Activated T-cell treated with anti-CD3 and anti-CD28 coated beads for 48 hours (primary cell): ENCODE results near the gene RAB3A.
"Not testable (repeated sequence)": the region's sequence is repeated elsewhere in the genome, so short reads cannot be mapped to it uniquely, and the experiment has no call there.

Experiments
- DNase-seq: peaks from one replicate; pipeline ENCODE4 v3.0.0-alpha.2; 2020; ENCODE audit warnings: low read depth

RAB3A gene

GRCh38 chr19:18167975-18168645 lies 35.7 kb downstream of the RAB3A start:
- DNase-seq = peak; percentile 60

DNA sequence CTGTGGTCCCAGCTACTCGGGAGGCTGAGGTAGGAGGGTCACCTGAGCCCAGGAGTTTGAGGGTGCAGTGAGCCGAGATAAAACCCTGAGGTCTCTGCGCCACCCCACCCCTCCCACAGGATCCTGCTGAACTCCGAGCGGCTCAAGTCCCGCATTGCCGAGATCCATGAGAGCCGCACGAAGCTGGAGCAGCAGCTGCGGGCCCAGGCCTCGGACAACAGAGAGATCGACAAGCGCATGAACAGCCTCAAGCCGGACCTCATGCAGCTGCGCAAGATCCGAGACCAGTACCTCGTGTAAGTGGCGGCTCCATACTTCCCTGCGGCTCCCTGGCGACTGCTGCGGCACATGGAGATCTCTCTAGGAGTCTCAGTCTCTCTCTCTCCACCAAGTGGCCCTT lies 36.8 kb downstream of the RAB3A start:
- no peak for DNase-seq

- DNase-seq = no peak
These were observed 37.9 kb downstream of the RAB3A start for GRCh38 chr19:18165794-18166544.

GRCh38 chr19:18164072-18164471 lies 39.8 kb downstream of the RAB3A start:
- DNase-seq = no peak

DNA sequence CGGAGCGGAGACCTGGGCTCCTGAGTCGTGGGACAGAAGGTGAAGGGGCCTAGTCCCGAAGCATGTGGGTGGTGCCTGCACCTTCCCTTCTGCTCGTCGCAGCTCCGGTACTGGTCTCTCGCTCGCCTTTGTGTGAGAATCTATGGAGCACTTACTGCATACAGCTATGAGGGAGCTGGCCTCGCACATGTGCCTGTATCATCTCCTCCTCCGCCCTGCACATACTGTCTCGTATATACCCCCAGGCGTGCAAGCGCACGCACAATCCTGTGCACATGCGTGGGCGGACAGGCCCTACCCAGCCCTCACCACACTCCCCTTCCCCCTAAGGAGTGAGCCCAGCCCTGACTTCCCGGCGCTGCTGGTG lies 42.2 kb downstream of the RAB3A start:
- no peak for DNase-seq

DNA sequence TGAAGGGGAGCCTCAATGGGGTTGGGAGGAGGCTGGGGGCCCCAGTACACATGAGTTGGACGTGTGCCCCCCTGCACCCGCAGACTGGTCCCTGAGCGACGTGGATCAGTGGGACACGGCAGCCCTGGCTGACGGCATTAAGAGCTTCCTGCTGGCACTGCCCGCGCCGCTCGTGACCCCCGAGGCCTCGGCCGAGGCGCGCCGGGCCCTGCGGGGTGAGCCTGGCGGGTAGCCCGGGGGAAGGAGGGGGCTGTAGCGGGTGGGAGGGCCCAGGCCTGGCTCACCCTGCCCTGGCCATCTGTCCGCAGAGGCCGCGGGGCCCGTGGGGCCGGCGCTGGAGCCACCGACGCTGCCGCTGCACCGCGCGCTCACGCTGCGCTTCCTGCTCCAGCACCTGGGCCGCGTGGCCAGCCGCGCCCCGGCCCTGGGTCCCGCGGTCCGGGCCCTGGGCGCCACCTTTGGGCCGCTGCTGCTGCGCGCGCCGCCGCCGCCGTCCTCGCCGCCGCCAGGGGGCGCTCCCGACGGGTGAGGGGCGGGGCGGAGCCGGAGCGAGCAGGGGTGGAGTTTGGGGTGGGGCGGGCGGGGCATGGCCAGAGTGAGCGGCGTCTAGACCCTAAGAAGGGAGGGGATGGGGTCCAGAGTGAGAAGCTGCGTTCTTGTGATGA lies 42.7 kb downstream of the RAB3A start:
- peak; percentile 82 for DNase-seq

DNA sequence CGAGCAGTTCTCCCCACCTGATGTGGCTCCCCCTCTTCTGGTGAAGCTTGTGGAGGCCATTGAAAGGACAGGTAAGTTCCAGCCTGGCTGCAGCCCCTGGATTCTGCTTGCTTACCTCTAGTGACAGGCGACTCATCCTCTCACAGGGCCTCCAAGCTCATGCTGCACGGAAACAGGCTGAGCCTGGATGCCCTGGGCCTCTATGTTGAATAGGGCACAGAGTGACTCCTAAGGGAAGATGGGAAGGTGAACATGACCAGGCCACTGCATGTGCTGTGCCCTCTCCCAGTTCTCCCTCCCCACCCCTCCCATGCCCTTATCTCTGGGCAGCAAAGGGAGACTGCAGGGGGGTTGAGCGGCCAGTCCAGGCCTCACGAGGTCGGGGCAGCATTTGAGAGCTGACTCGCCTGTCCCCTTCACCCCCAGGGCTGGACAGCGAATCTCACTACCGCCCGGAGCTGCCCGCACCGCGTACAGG lies 43.3 kb downstream of the RAB3A start:
- DNase-seq = no peak

- no peak for DNase-seq
These were observed 44.0 kb downstream of the RAB3A start for GRCh38 chr19:18159810-18160209.

- not testable (repeated sequence) for DNase-seq
These were observed 44.7 kb downstream of the RAB3A start for GRCh38 chr19:18159059-18159616.

DNA sequence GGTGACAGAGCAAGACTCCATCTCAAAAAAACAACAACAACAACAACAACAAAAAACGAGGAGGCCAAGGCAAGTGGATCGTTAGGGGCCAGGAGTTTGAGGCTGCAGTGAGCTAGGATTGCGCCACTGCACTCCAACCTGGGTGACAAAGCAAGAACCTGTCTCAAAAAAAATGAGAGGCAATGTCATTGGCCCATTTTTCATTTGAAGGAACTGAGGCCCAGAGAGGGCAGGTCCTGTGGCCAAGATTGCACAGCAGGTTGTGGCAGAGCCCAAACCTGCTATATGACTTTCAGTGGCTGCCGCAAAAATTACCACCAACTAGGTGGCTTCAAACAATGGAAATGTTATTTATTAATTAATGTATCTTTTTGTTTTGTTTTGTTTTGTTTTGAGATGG lies 45.4 kb downstream of the RAB3A start:
- DNase-seq = no peak

DNA sequence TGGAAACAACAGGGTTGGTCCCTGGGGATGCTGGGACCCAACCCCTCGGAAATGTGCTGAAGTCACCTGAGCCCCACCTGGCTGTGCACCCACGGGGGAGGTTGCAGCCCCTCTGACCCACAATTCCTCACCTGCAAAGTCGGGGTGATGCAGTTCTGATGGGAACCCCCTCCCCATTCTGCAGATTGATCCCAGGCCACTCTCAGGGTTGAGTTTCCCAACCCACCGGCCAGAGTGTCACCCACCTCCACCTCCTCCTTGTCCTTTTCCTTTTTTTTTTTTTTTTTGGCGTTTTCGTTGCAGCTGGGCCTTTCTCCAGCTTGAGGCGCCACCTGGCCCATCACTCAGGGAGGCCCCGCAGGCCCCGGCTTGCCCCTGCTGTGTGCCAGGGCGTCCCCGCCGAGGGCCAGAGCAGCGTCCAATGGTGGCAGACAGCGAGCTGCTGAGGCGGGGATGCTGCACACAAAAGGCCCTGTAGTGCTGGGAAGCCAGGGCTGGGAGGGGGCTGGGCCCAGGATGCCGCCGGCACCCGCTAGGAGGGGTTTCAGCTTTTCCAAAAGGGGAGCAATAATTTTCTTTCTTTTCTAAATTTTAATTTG lies 46.3 kb downstream of the RAB3A start:
- no peak for DNase-seq

DNA sequence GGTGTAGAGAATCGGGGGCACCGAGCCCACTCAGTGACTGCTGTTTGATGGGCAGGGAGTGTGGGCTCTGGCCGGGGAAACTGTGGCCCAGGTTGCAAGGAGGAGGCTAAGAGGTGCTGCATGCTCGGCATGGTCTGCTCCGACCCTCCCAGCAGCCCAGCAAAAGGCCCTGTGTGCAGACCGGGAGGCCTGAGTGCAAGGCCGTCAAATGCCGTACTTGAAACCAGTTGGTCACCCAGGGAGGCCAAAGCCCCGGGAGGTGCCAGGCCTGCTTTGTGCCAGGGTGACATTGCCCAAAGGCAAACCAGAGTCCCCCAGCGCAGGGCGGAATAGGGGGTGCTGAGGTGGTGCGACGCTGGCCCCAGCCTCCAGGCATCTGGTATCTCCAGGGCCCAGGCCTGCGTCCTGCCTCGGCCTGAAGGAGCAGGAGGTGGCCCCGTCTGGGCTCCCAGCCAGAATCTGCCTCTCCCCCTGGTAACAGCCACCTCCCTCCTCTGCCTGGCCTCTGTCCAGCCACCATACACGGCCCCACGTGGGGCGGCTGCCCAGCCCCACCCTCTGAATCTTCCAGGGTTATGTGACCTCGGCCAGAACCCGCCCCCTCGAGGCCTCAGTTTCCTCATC lies 46.9 kb downstream of the RAB3A start:
- no peak for DNase-seq

- DNase-seq = no peak
These were observed 47.6 kb downstream of the RAB3A start for GRCh38 chr19:18156268-18156667.

GRCh38 chr19:18155095-18156087 lies 48.5 kb downstream of the RAB3A start:
- DNase-seq = no peak

- no peak for DNase-seq
These were observed 50.2 kb downstream of the RAB3A start for GRCh38 chr19:18153556-18154134.

DNA sequence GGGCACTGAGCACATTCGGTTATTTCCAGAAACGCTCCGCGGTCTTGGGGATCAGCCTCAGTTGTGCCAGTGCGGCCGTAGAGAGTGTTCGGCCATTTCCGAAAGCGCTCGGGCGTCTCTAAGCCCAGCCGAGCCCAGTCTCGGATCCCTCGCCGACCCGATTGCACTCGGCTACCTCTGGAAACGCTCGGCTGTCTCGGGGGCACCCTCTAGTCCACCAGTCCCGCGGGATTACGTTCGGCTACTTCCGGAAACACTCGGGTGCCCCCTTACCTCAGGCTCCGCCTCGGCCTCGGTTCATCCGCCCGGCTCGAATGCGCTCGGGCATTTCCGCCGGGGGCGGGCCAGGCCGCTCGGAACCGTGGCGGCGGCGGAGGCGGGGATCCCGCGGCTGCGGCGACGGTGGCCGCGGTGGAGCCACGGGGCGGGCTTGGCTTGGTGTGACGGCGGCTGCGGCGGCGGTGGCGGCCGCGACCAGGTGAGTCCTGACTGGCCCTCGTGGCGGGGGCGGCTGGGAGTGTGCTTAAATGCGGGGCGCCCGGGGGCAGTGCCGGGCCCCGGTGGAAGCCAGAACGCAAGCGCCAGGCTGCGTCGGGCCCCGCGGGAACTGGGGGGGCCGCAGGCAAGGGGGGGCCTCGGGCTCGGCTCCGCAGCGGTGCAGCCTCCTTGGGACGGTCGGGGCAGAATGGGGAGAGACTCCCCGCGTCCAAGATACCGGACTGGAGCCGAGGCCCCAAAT lies 50.9 kb downstream of the RAB3A start, which contains the start of gene PIK3R2:
Gene PIK3R2 (plus strand): TSS at position 347 of the 739 bp plus-strand sequence. CDS start 2,717 bp downstream, outside the sequence.
- peak; percentile 100 for DNase-seq

DNA sequence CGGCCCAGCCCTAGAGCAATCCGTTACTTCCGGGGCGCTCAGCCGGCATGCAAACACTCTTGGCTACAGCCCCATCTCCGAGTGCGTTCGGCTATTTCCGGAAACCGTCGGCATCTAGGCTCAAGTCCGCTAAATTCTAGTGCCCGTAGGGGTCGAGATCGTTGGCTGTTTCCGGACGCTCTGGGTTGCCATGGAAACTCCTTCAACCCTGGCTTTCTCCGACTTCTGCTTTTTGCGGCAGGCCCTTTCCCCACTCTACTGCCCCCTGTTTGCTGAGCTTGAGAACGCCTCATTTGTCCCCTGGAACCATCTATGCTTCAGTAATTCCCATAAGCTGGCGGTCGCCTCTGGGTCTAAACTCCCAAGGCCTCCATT lies 51.4 kb downstream of the RAB3A start:
- peak; percentile 97 for DNase-seq

DNA sequence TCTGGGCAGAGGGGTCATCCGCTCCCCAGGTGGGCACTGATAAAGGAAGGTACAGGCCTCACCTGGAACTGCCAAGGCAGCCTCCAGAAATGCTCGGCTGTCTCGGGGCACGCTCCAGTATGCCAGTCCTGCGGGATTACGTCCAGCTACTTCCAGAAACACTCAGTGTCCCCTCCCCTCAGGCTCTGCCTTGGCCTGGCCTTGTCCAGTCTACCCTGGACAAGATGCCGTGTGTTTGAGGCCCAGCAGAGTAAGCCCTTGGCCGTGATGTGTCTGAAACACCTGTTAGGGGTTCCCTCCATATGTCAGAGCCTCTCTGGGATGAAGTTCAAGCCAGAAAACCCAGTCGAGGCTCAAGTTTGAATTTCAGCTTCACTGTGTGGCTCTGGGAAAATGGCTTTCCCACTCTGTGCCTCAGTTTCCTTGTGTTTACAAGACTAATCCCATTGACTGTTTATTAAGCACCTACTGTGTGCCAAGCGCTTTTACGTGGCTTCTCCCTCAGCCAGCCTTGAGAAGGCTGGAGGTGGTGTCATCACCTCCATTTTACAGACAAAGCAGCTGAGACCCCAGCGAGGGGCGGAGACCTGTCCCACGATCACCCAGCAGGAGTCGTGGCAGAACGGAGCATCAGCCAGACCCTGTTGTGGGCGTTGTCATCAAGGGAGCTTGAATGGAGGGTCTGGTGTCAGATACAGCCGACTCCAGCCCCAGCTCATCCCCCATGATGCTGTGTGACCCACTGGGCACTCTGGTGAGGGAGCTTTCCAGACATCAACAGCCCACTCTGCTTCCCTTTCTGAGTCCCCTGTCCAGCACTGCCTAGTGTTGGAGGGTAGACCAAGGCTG lies 52.8 kb downstream of the RAB3A start:
- no peak for DNase-seq

GRCh38 chr19:18149596-18149975 lies 54.3 kb downstream of the RAB3A start:
- DNase-seq = no peak
